Right hindlimb (tissue), 1 donor: ENCODE results near the gene C17orf114.

Source experiments
- DNase-seq: peaks from one replicate; pipeline ENCODE4 v3.0.0-alpha.2; 2018

Gene C17orf114

GRCh38 chr17:4822835-4823234 lies 20.7 kb upstream of the C17orf114 start:
- DNase-seq, result no peak

GRCh38 chr17:4818276-4818675 lies 16.1 kb upstream of the C17orf114 start:
- no peak for DNase-seq

DNA sequence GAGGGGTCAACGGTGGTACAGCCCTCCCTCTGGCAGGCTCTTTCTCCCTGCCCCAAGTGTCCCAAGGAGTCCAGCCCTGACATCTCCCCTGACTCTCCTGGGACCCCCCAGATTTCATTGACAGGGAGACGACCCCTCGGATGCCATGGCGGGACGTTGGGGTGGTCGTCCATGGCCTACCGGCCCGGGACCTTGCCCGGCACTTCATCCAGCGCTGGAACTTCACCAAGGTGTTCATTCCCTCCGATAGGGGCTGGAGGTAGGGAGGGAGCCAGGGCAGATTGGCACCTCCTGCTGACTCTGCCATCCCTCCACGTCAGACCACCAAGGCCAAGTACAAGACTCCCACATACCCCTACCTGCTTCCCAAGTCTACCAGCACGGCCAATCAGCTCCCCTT lies 14.7 kb upstream of the C17orf114 start:
- no peak for DNase-seq

GRCh38 chr17:4815043-4815675 lies 13.0 kb upstream of the C17orf114 start:
- no peak for DNase-seq

GRCh38 chr17:4812690-4813089 lies 10.6 kb upstream of the C17orf114 start:
- no peak for DNase-seq

GRCh38 chr17:4811471-4811870 lies 9.3 kb upstream of the C17orf114 start:
- DNase-seq, result no peak

GRCh38 chr17:4810696-4811290 lies 8.7 kb upstream of the C17orf114 start:
- DNase-seq, result peak; percentile 38

GRCh38 chr17:4808378-4808767 lies 6.2 kb upstream of the C17orf114 start:
- peak; percentile 59 for DNase-seq

DNA sequence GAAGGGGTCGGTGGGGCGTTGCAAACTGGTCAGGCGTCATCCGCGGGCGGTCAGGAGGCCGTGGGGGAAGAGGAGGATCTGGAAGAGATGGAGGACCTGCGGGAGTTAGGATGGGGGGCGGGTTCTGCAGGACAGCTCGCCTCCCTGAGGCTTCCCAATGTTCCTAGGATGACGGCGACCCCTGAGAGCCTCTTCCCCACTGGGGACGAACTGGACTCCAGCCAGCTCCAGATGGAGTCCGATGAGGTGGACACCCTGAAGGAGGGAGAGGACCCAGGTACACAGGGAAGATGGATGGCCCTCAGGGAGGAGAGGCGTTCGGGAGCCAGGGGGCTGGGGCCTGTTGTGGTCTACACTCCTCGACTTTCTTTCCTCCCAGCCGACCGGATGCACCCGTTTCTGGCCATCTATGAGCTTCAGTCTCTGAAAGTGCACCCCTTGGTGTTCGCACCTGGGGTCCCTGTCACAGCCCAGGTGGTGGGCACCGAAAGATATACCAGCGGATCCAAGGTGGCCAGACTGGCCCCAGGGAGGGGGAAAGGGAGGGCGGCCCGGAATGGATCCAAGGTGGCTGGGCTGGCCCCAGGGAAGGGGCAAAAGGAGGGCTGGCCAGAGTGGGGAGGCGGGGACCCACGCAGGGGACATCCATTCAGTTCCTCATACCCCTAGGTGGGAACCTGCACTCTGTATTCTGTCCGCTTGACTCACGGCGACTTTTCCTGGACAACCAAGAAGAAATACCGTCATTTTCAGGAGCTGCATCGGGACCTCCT lies 5.7 kb upstream of the C17orf114 start:
- no peak for DNase-seq

GRCh38 chr17:4806777-4807604 lies 4.9 kb upstream of the C17orf114 start, which contains the start of gene PLD2:
Gene PLD2 (plus strand): TSS chr17:4807152. CDS start chr17:4807773, 621 bp downstream.
- DNase-seq, result peak; percentile 92

GRCh38 chr17:4806456-4806776 lies 4.3 kb upstream of the C17orf114 start:
- DNase-seq, result no peak

DNA sequence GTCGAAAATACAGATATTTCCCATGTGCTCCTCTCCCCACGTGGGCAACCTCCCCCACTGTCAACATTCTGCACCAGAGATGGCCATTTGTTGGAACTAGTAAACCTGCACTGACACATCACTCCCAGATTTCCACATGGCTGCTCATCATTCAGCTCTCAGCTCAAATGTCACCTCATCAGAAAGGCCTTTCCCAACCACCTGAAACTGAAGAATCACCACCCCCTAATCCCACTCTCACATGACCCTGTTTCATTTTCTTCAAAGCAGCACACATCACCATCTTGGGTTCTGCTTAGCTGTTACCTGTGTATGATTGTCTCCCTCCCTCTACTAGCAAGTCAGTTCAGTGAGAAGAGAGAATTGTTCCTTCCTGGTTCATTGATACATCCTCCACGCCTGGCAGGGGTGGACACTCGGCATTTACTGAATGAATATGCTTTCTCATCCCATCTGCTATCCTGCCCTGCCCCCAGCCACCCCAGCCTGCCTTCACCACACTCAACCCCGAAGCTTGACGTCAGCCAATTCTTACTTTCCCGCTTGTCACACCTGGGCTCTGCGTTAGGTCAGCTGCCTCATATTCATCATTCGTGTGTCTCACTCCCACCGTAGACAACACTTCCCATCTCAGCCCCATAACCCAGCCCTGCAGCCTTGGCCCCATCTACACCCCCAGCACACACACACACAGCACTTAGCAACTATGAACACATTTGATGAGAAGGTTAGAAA lies 1.5 kb downstream of the C17orf114 start:
- DNase-seq, result no peak

DNA sequence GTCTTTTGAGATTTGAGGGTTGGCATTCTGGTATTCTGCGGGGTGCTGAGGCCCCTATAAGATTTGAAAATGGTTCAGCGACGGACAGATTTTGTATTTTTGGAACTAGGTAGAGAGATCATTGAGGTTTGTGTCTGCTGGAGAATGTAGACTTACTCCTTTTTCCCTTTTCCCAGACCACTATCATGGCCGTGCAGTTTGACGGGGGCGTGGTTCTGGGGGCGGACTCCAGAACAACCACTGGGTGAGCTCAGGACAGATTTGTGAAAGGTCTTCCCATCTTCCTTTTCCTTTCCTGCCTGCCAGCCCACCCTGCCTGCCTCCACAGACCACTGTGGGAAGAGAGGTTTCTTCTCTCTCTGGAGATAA lies 5.6 kb downstream of the C17orf114 start:
- peak; percentile 52 for DNase-seq

DNA sequence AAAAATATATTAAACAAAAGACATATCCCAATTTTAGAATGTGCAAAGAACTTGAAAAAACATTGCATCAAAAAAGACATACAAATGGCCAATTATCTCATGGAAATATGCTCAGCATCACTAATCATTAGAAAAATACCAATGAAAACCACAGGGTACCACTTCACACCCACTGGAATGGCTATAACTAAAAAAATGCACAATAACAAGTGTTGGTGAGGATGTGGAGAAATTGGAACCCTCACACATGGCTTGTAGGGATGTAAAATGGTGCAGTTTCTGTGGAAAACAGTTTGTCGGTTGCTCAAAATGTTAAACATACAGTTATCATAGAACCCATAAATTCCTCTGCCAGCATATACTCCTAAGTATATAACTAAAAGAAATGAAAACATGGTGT lies 7.0 kb downstream of the C17orf114 start:
- DNase-seq, result no peak

- no peak for DNase-seq
Measured at GRCh38 chr17:4790705-4791088, 11.4 kb downstream of the C17orf114 start.

GRCh38 chr17:4789951-4790704 lies 12.0 kb downstream of the C17orf114 start:
- peak; percentile 92 for DNase-seq

DNA sequence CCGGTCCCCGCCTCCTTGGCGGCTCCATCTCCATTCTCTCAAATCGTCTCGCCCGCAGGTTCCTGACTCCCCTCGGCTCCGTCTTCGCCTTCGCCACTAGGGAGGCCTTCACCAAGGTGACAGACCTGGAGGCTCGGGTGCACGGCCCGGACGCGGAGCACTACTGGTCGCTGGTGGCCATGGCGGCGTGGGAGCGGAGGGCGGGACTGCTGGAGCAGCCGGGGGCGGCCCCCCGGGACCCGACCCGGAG lies 12.5 kb downstream of the C17orf114 start:
- DNase-seq, result no peak

DNA sequence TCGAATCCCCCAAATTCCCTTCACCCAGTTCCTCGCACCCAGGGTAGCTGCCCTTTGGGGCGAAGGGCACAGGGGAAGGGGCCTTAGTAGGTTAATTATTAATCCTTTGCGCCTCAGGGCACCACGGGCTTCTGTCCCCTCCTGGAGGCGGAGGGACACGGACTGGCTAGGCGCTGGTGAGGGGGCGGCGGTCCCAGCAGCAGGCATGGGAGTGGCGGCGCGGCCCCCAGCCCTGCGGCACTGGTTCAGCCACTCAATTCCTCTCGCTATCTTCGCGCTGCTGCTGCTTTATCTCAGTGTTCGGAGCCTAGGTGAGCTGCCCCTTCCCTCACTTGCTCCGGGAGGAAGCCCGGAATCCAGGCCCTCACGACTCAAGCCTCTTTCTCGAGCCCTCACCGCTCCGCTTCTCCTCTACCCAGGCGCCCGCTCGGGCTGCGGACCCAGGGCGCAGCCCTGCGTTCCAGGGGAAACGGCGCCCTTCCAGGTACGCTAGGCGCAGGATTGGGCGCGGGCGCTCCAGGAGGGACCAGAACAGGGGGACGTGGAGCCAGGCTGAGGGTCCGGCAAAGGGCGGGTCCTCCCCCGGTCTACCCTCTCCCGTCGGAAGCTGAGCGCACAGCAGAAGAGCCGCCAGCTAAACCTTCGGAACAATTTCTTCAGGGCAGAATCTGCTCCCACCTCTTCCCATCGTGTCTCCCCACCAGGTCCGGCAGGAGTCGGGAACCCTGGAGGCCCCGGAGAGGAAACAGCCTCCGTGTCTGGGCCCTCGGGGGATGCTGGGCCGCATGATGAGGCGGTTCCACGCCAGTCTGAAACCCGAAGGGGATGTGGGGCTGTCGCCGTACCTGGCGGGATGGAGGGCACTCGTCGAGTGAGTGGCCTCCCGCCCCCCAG lies 13.1 kb downstream of the C17orf114 start, which contains the start of gene GLTPD2:
Gene GLTPD2, plus strand, starts transcription at position 158 of the 894 bp plus-strand sequence. Its CDS starts 48 bp downstream, at position 206.
- DNase-seq, result no peak

GRCh38 chr17:4788159-4788806 lies 13.8 kb downstream of the C17orf114 start:
- no peak for DNase-seq

- no peak for DNase-seq
Measured at GRCh38 chr17:4786516-4786915, 15.6 kb downstream of the C17orf114 start.
